HG02623 (cell line): ENCODE measurements around the gene SHBG.

ENCODE experiments used
- ATAC-seq: cut with Tn5 transposase; IDR thresholded peaks from one replicate; pipeline ENCODE4 v1.9.1; 2021; ENCODE audit warnings: moderate library complexity; ENCODE audit not compliant: unreplicated experiment

Gene SHBG

GRCh38 chr17:7646457-7646856 is 16.5 kb downstream of the SHBG start:
- no peak for ATAC-seq

- no peak for ATAC-seq
These were observed 17.1 kb downstream of the SHBG start for GRCh38 chr17:7647018-7647417.

GRCh38 chr17:7650509-7651096 is 20.7 kb downstream of the SHBG start, which contains the start of gene ATP1B2:
Gene ATP1B2 (plus strand): TSS chr17:7650926. CDS start chr17:7651519, 593 bp downstream.
- no peak for ATAC-seq

GRCh38 chr17:7651097-7651664 is 21.2 kb downstream of the SHBG start:
- ATAC-seq = no peak

- ATAC-seq = no peak
These were observed 21.9 kb downstream of the SHBG start for GRCh38 chr17:7651665-7652387.

GRCh38 chr17:7652388-7653356 is 22.7 kb downstream of the SHBG start:
- ATAC-seq = no peak

- ATAC-seq = no peak
These were observed 25.1 kb downstream of the SHBG start for GRCh38 chr17:7654832-7655540.

GRCh38 chr17:7655541-7655840 is 25.6 kb downstream of the SHBG start:
- no peak for ATAC-seq

- ATAC-seq = no peak
These were observed 27.1 kb downstream of the SHBG start for GRCh38 chr17:7656958-7657609.

- no peak for ATAC-seq
These were observed 37.9 kb downstream of the SHBG start for GRCh38 chr17:7667656-7668406.

- ATAC-seq = no peak
These were observed 38.5 kb downstream of the SHBG start for GRCh38 chr17:7668482-7668881.

GRCh38 chr17:7673239-7673638 is 43.3 kb downstream of the SHBG start:
- ATAC-seq = no peak

GRCh38 chr17:7674934-7675333 is 45.0 kb downstream of the SHBG start:
- no peak for ATAC-seq

- no peak for ATAC-seq
These were observed 46.6 kb downstream of the SHBG start for GRCh38 chr17:7676533-7676932.

GRCh38 chr17:7677388-7678067 is 47.6 kb downstream of the SHBG start:
- no peak for ATAC-seq
